T47D (cell line): ENCODE measurements around the gene BIRC7.

Experiments used
- DNase-seq, 2 experiments: peaks; one replicate each; pipeline versions ENCODE4 v3.0.0 to v3.0.0-alpha.2; 2011 to 2012; ENCODE audit warnings: low read depth in 1 of 2, low spot score in 1 of 2
- JUND ChIP-seq: IDR thresholded peaks from 2 replicates; pipeline ENCODE4 v1.6.1; 2012; ENCODE audit warnings: low read depth
- in situ Hi-C: cut with HindIII; loops from 2 replicates; pipeline ENCODE4 v1.10.0; 2016; ENCODE audit warnings: low sequenced_read_pairs, low pct_unique_long_range_greater_than_20kb

Gene BIRC7

DNA sequence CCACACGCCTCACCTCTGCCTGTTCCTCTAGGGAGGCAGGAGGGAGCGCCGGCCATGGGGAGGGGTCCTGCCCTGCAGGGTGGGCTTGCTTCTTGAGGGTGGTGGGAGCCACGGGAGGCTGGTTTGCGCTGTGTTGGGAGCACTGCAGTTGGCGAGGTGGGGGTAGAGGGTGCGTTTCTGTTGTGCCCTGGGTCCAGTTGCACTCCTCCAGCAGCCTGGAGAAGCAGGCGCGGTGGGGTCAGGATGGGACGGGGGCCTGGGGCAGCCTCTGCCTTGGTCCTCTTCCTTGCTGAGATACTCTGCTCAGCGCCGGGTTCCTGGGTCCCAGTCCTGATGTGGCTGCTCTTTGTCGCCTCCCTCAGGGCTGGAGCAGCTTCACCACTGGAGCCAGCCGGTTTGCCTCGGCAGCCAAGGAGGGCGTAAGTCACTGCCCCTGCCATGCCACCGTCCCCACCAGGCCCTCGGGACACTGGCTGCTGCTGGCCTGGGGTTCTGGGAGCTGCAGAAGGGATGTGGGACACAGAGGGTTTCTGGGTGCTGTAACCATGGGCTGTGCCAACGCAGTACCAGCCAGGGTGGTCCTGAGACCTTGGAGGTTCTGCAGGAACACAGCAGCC, 45.3 kb downstream of the BIRC7 start:
- in situ Hi-C loops, result no loop called here
- peak in 1 of 2 experiments; percentile 42 for DNase-seq
- no peak for TF ChIP-seq JUND

DNA sequence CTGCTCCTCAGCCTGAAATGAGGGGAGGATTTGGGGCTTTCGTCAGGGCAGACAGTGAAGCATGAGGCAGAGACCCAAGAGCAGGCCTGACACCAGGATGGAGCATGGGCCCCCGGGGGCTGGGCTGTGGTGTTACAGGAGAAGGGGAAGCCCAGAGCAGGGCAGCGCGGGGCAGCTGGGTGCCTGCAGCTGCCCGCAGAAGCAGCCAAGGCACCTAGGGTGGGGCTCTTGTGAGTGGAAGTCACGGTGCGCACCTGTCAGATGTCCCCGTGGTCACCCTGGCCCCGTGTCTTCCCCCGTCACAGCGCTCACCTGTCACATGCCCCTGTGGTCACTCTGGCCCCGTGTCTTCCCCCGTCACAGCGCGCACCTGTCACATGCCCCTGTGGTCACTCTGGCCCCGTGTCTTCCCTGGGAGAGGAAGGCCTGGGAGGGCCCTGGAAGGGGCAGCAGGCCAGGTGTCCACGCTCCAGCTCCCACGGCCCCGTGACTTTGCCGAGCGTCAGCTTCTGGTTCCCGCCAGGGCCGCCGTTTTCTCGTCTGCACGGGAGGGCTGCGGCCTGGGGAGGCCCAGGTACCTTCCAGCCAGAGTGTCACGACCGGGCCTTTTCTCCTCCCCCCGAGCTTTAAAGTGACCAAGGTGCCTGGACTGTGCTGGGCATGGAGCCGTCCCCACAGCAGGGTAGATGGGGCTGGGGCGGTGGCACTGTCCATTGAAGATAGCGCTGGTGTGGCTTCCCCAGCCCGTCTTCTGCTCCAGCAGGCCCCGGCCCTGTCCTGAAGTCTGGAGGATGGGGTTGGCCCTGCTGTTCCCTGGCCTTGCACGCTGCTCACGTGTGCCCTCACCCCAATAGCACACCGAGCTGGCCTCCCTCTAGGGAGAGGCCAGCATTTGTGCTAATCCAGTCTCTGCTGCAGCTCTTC, 46.3 kb downstream of the BIRC7 start:
- in situ Hi-C loops, result no loop called here
- no peak for TF ChIP-seq JUND

GRCh38 chr20:63282946-63283345, 47.2 kb downstream of the BIRC7 start:
- no peak for DNase-seq
- TF ChIP-seq JUND, result no peak
- in situ Hi-C loops, result no loop called here

More for the DNA sequence above, 46.3 kb downstream of the BIRC7 start:
- DNase-seq, result no peak

DNA sequence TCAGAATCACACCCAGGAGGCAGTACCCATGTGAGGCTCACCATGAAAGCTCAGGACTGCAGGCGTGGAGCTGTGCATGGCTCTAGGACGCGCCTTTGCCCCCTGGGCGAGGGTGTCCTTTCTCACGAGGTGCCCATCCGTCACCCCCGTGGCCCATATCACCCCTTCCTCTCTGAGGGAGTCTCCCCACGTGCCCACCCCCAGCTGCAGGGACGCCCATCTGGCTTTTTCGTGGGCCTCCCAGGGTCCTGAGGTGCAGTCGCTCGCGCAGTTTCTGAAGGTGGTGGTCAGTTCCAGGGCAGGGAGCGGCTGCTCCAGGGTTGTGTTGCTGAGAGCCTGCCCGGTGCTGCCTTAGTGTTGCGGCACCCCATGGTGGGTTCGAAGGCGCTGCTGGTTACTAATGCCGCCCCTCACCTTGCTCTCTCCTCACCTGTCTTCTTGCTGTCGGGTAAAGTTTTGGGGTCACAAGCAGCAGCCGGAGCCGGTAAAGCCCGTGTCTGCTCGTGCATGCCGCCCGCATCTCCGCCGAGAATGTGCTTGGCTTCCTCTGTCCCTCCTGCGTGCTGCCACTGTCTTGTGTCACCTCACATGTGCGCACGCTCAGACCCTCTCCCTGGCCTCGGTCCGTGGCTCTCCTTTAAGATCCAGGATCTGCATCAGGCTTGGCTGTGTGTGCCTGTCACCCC, 47.8 kb downstream of the BIRC7 start:
- no peak for DNase-seq
- in situ Hi-C loops, result no loop called here
- TF ChIP-seq JUND, result no peak

DNA sequence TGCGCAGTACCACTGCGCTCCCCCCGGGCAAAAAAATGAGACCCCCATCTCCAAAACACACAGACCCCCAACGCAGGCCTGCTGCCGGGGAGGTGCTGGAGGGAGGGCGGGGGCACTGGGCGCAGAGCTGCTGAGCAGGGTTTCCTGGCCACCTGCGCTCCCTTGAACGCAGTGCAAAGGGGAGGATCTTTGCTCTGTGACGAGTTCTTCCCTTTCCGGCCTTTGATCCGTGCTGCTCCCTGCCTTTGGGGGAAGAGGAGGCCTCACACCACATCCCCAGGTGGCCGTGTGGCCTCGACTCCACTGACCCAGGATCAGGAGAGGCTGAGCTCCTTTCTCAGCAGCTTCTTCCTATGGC, 48.4 kb downstream of the BIRC7 start:
- TF ChIP-seq JUND, result no peak
- no peak for DNase-seq
- in situ Hi-C loops, result no loop called here

- DNase-seq, result no peak
- TF ChIP-seq JUND, result no peak
- in situ Hi-C loops, result no loop called here
Observed at GRCh38 chr20:63284544-63284949, 48.8 kb downstream of the BIRC7 start.

DNA sequence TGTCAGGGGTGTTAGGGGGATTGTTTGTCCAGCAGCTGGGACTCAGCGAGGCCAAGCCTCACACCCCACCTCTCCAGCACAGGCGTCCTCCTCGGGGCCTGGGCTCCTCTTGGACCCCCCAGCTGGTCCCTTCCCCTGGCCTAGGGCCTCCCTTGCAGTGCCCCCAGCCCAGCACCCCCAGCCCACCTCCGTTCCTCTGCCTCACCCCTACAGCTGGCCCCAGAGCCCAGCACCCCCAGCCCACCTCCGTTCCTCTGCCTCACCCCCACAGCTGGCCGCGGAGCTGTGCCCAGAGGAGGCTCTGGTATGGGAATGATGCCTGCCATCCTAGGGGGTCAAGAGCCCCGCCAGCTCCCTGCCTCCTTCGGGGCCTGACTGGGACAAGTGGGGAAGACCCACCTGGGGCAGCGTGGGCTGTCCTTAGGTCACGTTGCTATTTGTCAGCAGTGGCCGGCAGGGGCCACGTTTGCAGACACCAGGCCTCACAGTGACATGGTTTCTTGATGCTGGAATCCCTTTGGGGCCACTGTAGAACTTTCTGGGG, 49.3 kb downstream of the BIRC7 start:
- no peak for TF ChIP-seq JUND
- no peak for DNase-seq
- in situ Hi-C loops, result no loop called here

- DNase-seq, result no peak
- TF ChIP-seq JUND, result no peak
- in situ Hi-C loops, result no loop called here
Observed at GRCh38 chr20:63285636-63286615, 50.2 kb downstream of the BIRC7 start.

GRCh38 chr20:63286781-63287696, 51.3 kb downstream of the BIRC7 start:
- no peak for TF ChIP-seq JUND
- in situ Hi-C loops, result no loop called here
- no peak for DNase-seq

DNA sequence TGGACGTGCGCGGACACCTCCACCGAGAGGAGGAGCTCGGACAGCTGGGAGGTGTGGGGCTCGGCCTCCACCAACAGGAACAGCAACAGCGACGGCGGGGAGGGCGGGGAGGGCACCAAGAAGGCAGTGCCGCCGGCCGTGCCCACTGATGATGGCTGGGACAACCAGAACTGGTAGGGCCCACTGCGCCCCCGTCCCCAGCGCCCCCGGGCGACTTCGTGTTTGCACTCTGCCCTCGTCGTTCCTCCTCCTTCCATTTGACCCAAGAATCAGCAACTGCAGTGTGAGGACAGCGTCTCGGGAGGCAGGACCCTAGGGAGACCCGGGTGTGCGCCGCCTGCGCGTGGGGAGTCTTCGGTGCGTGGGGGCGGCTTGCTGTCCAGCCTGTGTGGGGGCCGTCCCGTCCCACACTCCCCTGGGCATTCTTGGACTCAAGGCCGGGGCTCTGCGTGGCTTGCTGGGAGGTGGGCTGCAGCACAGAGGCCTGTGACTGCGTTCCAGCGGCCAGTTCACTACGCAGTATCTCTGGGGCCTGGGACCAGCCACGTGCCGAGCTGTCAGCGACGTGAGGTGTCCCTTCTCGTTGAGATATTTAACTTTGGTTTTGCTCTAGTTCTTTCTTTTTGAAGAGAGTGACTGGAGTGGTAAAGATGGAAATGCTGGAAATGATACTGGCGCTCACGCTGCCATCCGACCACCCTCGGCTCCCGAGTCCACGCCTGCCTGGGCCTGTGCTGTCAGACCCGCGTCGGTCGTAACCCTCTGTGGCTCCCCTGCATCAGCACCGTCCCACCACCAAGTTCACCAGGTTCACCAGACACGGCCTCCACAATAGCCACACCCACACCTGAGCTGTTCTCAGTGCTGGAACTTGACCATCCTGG, 52.2 kb downstream of the BIRC7 start:
- TF ChIP-seq JUND, result no peak
- DNase-seq, result no peak
- in situ Hi-C loops, result no loop called here
